GM19468 (cell line): ENCODE results near the gene SULT1C2.
"Not testable (repeated sequence)": the region's sequence is repeated elsewhere in the genome, so short reads cannot be mapped to it uniquely, and the experiment has no call there.

Experiments used
- ATAC-seq: cut with Tn5 transposase; IDR thresholded peaks from one replicate; pipeline ENCODE4 v1.9.1; 2021; ENCODE audit warnings: mild to moderate bottlenecking, moderate library complexity, moderate number of reproducible peaks; ENCODE audit not compliant: unreplicated experiment; ENCODE audit errors: extremely low read depth

Gene SULT1C2

GRCh38 chr2:108348816-108349570 is 60.3 kb downstream of the SULT1C2 start:
- ATAC-seq = no peak

- ATAC-seq = no peak
These were observed 60.9 kb downstream of the SULT1C2 start for GRCh38 chr2:108349571-108349928.

- no peak for ATAC-seq
These were observed 63.2 kb downstream of the SULT1C2 start for GRCh38 chr2:108351889-108352288.

- no peak for ATAC-seq
These were observed 65.4 kb downstream of the SULT1C2 start for GRCh38 chr2:108354136-108354535.

- no peak for ATAC-seq
These were observed 67.4 kb downstream of the SULT1C2 start for GRCh38 chr2:108355906-108356734.

GRCh38 chr2:108359336-108359735 is 70.6 kb downstream of the SULT1C2 start:
- not testable (repeated sequence) for ATAC-seq
